ENCODE data around the gene FAR2. TPM values are rescaled to one million over a fixed set of nuclear protein-coding genes. Genes with fewer than 3 reads are reported as not detected.

FAR2 gene
- total RNA-seq, 6 donors from 2014 or later: 6.0 to 25.7 (median 15.9) TPM

GRCh38 chr12:29212682-29213403, 63.8 kb downstream of the FAR2 start:
- no peak for TF ChIP-seq POLR2AphosphoS5 (IDR thresholded peaks at IDR 0.05)
- TF ChIP-seq POLR2A (IDR thresholded peaks at IDR 0.05): no peak
- TF ChIP-seq EP300 (IDR thresholded peaks at IDR 0.05): no peak
- TF ChIP-seq, protein P1, sequence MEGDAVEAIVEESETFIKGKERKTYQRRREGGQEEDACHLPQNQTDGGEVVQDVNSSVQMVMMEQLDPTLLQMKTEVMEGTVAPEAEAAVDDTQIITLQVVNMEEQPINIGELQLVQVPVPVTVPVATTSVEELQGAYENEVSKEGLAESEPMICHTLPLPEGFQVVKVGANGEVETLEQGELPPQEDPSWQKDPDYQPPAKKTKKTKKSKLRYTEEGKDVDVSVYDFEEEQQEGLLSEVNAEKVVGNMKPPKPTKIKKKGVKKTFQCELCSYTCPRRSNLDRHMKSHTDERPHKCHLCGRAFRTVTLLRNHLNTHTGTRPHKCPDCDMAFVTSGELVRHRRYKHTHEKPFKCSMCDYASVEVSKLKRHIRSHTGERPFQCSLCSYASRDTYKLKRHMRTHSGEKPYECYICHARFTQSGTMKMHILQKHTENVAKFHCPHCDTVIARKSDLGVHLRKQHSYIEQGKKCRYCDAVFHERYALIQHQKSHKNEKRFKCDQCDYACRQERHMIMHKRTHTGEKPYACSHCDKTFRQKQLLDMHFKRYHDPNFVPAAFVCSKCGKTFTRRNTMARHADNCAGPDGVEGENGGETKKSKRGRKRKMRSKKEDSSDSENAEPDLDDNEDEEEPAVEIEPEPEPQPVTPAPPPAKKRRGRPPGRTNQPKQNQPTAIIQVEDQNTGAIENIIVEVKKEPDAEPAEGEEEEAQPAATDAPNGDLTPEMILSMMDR (IDR thresholded peaks at IDR 0.05): no peak
- Histone ChIP-seq H3K27ac (no peak overlapping the region), H3K4me1 (no peaks in the 10 kb centered on the region), H3K36me3 (no peaks in the 10 kb centered on the region), H3K9me3 (no peaks in the 10 kb centered on the region), H3K4me3 (no peak overlapping the region), H3K27me3 (no peaks in the 10 kb centered on the region)
- ATAC-seq (ENCODE audit: low FRiP score in 2 of 2): no peak
- 67 to 69% methylated on average over 4 of the region's 4 CpGs for WGBS, 2 donors
- DNase-seq: no peak

- 74 to 79% methylated on average over 2 of the region's 2 CpGs for WGBS, 2 donors
- no peaks in the 10 kb centered on the region for H3K27me3 ChIP-seq
- H3K4me3 ChIP-seq: no peak overlapping the region
- H3K4me1 ChIP-seq: no peaks in the 10 kb centered on the region
- H3K36me3 ChIP-seq: no peaks in the 10 kb centered on the region
- H3K27ac ChIP-seq: no peak overlapping the region
- DNase-seq (no peak), ATAC-seq (ENCODE audit: low FRiP score in 2 of 2) (no peak)
- no peak for TF ChIP-seq POLR2A (IDR thresholded peaks at IDR 0.05)
- TF ChIP-seq, protein P1 (IDR thresholded peaks at IDR 0.05): no peak
- no peak for TF ChIP-seq POLR2AphosphoS5 (IDR thresholded peaks at IDR 0.05)
- no peak for TF ChIP-seq EP300 (IDR thresholded peaks at IDR 0.05)
- no peaks in the 10 kb centered on the region for H3K9me3 ChIP-seq
These were observed 67.2 kb downstream of the FAR2 start for GRCh38 chr12:29216266-29216665.

DNA sequence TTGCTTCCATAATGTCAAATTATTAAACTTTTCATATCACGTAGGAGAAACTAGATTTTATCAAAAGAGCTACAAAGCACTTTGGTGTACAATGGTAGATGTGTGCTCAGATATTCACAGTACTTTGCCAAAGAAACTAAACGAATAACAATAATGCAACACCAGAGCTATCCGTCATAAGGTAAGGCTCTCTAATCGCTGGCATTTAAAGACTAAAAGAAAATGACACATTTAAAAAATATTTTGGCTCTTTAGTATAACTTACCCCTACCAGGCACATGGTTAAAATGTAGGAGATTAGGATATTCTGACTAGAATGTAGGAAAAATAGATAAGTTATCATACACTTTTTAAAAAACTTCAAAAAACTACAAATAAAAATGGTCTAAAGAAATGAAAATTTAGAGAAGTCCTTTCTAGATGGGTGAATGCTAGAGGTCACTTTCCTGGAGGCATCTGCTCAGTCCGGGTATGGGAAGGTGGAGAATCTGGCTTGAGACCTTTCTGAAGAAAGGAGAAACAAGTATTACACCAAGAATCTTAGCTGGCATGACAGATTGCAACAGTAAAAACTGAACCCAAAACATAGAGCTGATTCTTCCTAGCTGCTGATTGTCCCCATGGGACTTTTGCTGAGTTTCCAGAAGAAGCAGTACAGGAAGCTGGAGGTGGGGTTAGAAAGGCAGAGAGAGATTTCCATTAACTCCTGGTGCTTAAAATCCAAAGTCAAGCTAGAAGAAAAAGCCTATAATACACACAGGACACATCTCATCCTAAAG, 67.9 kb downstream of the FAR2 start:
- no peaks in the 10 kb centered on the region for H3K4me1 ChIP-seq
- no peaks in the 10 kb centered on the region for H3K27me3 ChIP-seq
- no peaks in the 10 kb centered on the region for H3K9me3 ChIP-seq
- no peak overlapping the region for H3K27ac ChIP-seq
- H3K36me3 ChIP-seq: no peaks in the 10 kb centered on the region
- WGBS, 2 donors: 67 to 69% methylated on average over 5 of the region's 5 CpGs
- ATAC-seq (ENCODE audit: low FRiP score in 2 of 2) (peak in 1 of 2 donors; percentile 31), DNase-seq (no peak)
- H3K4me3 ChIP-seq: no peak overlapping the region
- no peak for TF ChIP-seq POLR2AphosphoS5 (IDR thresholded peaks at IDR 0.05)
- TF ChIP-seq, protein P1 (IDR thresholded peaks at IDR 0.05): no peak
- no peak for TF ChIP-seq POLR2A (IDR thresholded peaks at IDR 0.05)
- TF ChIP-seq EP300 (IDR thresholded peaks at IDR 0.05): no peak

- no peaks in the 10 kb centered on the region for H3K4me1 ChIP-seq
- H3K9me3 ChIP-seq: no peaks in the 10 kb centered on the region
- DNase-seq (no peak), ATAC-seq (ENCODE audit: low FRiP score in 2 of 2) (no peak)
- no peak overlapping the region for H3K27ac ChIP-seq
- WGBS, 2 donors: 78 to 80% methylated on average over 18 of the region's 18 CpGs
- TF ChIP-seq POLR2AphosphoS5 (IDR thresholded peaks at IDR 0.05) (no peak), EP300 (IDR thresholded peaks at IDR 0.05) (no peak), POLR2A (IDR thresholded peaks at IDR 0.05) (no peak)
- TF ChIP-seq, protein P1 (IDR thresholded peaks at IDR 0.05): no peak
- H3K4me3 ChIP-seq: no peak overlapping the region
- H3K27me3 ChIP-seq: no peaks in the 10 kb centered on the region
- no peaks in the 10 kb centered on the region for H3K36me3 ChIP-seq
These were observed 71.7 kb downstream of the FAR2 start for GRCh38 chr12:29220632-29221336.

Data from upper lobe of left lung (tissue), 6 donors.